Measurements from ENCODE around the gene YOD1. TPM values are rescaled to one million over a fixed set of nuclear protein-coding genes. Genes with fewer than 3 reads are reported as not detected.

YOD1 gene
- total and polyA plus RNA-seq, 2 of the 4 experiments (the other 2 are of a cell fraction) = 1.8 to 5.4 TPM

DNA sequence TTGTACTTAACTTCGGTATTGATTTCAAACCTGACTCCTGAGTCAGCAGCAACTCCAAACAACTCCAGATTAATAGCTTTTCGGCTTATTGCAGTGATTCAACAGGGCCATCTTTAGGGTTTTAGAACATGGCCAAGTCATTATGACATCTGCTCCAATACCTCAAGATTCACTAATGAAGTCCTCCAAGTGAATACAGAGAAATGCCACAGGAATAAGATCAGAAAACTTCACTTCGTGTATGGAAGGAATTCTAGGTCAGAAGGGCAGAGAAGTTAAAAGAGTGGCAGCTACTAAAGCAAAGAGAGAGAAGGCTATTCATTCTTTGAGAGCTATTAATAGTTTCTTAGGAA lies 10.9 kb downstream of the YOD1 start:
- POLR2A ChIA-PET (ENCODE audit: unreplicated experiment) = interaction anchor here (0.7 kb wide), 1 partner anchor 13 kb away, joined by 3 read pairs; the partner anchor contains the start of gene PFKFB2
- peaks cover 5% of the 10 kb centered on the region; the same call in 1 of the 2 replicates for H3K9me1 ChIP-seq (ENCODE audit: insufficient read depth, low read length)
- H4K5ac ChIP-seq (ENCODE audit: low read depth, low read length) = no peak overlapping the region
- no peak overlapping the region for H3K56ac ChIP-seq (ENCODE audit: extremely low read depth, insufficient read depth, low read length)
- no peak overlapping the region for H3K18ac ChIP-seq (ENCODE audit: low read depth, low read length)
- H3K4me1 ChIP-seq (ENCODE audit: control insufficient read depth, insufficient read depth, low read length) = peaks cover 2% of the 10 kb centered on the region
- no TSS peak for BruUV-seq (replicated peaks)
- WGBS, 2 experiments (ENCODE audit: extremely low coverage in 2 of 2, insufficient read length in 1 of 2) = no CpG with 5 or more reads among the region's 3 CpGs
- intact Hi-C loops (cut with micrococcal nuclease) = no loop called here
- H2BK15ac ChIP-seq (ENCODE audit: low read depth, low read length) = no peak overlapping the region
- TF ChIP-seq NFE2L2 (IDR thresholded peaks at IDR 0.05; ENCODE audit: low read depth, low read length) (no peak), CHD1 (IDR thresholded peaks at IDR 0.05; ENCODE audit: low read depth, low read length) (no peak), CEBPB (IDR thresholded peaks at IDR 0.05; ENCODE audit: low read depth, low read length) (no peak), RFX5 (IDR thresholded peaks at IDR 0.05; ENCODE audit: low read depth, low read length) (no peak), RCOR1 (IDR thresholded peaks at IDR 0.05; ENCODE audit: insufficient replicate concordance, low read length) (no peak), MXI1 (IDR thresholded peaks at IDR 0.05; ENCODE audit: borderline replicate concordance, low read depth, low read length) (no peak), RAD21 (IDR thresholded peaks at IDR 0.05; ENCODE audit: low read length) (no peak), SMC3 (IDR thresholded peaks at IDR 0.05; ENCODE audit: low read depth, low read length) (no peak), BHLHE40 (IDR thresholded peaks at IDR 0.05; ENCODE audit: low read depth, low read length) (no peak), MAZ (IDR thresholded peaks at IDR 0.05; ENCODE audit: borderline replicate concordance, low read depth, low read length) (no peak), POLR2A (IDR thresholded peaks at IDR 0.05; ENCODE audit: low read depth, low read length) (no peak), FOS (IDR thresholded peaks at IDR 0.05; ENCODE audit: low read depth, low read length) (no peak), MAFK (IDR thresholded peaks at IDR 0.05; ENCODE audit: low read depth, low read length) (no peak)
- TF ChIP-seq, protein P1, sequence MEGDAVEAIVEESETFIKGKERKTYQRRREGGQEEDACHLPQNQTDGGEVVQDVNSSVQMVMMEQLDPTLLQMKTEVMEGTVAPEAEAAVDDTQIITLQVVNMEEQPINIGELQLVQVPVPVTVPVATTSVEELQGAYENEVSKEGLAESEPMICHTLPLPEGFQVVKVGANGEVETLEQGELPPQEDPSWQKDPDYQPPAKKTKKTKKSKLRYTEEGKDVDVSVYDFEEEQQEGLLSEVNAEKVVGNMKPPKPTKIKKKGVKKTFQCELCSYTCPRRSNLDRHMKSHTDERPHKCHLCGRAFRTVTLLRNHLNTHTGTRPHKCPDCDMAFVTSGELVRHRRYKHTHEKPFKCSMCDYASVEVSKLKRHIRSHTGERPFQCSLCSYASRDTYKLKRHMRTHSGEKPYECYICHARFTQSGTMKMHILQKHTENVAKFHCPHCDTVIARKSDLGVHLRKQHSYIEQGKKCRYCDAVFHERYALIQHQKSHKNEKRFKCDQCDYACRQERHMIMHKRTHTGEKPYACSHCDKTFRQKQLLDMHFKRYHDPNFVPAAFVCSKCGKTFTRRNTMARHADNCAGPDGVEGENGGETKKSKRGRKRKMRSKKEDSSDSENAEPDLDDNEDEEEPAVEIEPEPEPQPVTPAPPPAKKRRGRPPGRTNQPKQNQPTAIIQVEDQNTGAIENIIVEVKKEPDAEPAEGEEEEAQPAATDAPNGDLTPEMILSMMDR (conservative IDR thresholded peaks at IDR 0.05; ENCODE audit: low read depth, low read length) = no peak
- TF ChIP-seq, protein P2, sequence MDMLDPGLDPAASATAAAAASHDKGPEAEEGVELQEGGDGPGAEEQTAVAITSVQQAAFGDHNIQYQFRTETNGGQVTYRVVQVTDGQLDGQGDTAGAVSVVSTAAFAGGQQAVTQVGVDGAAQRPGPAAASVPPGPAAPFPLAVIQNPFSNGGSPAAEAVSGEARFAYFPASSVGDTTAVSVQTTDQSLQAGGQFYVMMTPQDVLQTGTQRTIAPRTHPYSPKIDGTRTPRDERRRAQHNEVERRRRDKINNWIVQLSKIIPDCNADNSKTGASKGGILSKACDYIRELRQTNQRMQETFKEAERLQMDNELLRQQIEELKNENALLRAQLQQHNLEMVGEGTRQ (IDR thresholded peaks at IDR 0.05; ENCODE audit: low read depth, low read length) = no peak
- TF ChIP-seq, protein P3, sequence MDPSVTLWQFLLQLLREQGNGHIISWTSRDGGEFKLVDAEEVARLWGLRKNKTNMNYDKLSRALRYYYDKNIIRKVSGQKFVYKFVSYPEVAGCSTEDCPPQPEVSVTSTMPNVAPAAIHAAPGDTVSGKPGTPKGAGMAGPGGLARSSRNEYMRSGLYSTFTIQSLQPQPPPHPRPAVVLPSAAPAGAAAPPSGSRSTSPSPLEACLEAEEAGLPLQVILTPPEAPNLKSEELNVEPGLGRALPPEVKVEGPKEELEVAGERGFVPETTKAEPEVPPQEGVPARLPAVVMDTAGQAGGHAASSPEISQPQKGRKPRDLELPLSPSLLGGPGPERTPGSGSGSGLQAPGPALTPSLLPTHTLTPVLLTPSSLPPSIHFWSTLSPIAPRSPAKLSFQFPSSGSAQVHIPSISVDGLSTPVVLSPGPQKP (IDR thresholded peaks at IDR 0.05; ENCODE audit: borderline replicate concordance, low read depth, low read length) = no peak
- H4K8ac ChIP-seq (ENCODE audit: low read depth in 2 of 2, low read length in 2 of 2) = no peak overlapping the region
- in situ Hi-C loops (cut with MboI; ENCODE audit: low sequenced_read_pairs) = no loop called here
- no peaks in the 10 kb centered on the region for H3K36me3 ChIP-seq (ENCODE audit: control insufficient read depth, insufficient read depth, low read length)
- no peak overlapping the region for H3K23ac ChIP-seq (ENCODE audit: low read depth, low read length)
- CTCF ChIA-PET = no interaction called here
- no peaks in the 10 kb centered on the region for H3K27me3 ChIP-seq (ENCODE audit: control insufficient read depth, insufficient read depth, low read length)
- H3K9me3 ChIP-seq (ENCODE audit: control insufficient read depth, insufficient read depth, low read length) = no peaks in the 10 kb centered on the region
- DNase-seq = peak; percentile 43
- ATAC-seq (ENCODE audit: low read depth) = peak; percentile 60
- H2AFZ ChIP-seq (replicated peaks; ENCODE audit: low read length, poor library complexity) = no peak overlapping the region
- no peak overlapping the region for H2BK120ac ChIP-seq (ENCODE audit: low read depth, low read length)
- no peak overlapping the region for H4K91ac ChIP-seq (ENCODE audit: insufficient read depth, low read depth, low read length)
- no peaks in the 10 kb centered on the region for H4K20me1 ChIP-seq (ENCODE audit: insufficient read depth, low read length)
- peaks cover 0 to 2% of the 10 kb centered on the region in 2 experiments; a peak in 1 of 4 replicates for H3K79me1 ChIP-seq (ENCODE audit: low read depth in 1 of 2, low read length in 2 of 2)
- peak overlapping the region; percentile 6 for H2BK5ac ChIP-seq (ENCODE audit: low read depth, low read length, poor library complexity, severe bottlenecking)
- H3K14ac ChIP-seq (replicated peaks; ENCODE audit: low read depth, low read length) = no peak overlapping the region
- H3K4ac ChIP-seq (ENCODE audit: low read depth, low read length) = no peak overlapping the region
- H3K27ac ChIP-seq (ENCODE audit: insufficient read depth, low read length) = no peak overlapping the region
- no peak overlapping the region for H2AK9ac ChIP-seq (replicated peaks; ENCODE audit: low read depth, low read length, poor library complexity)
- no peak overlapping the region for H3K4me2 ChIP-seq (ENCODE audit: low read depth, low read length)
- H2AK5ac ChIP-seq (ENCODE audit: low read depth, low read length) = no peak overlapping the region
- no peak overlapping the region for H2BK20ac ChIP-seq (ENCODE audit: low read depth, low read length)
- no peak overlapping the region for H3K4me3 ChIP-seq (ENCODE audit: insufficient read depth, low read depth, low read length)
- no peak overlapping the region for H3K9ac ChIP-seq (ENCODE audit: low read depth, low read length)
- dilution Hi-C loops (cut with HindIII; ENCODE audit: low sequenced_read_pairs, unreplicated experiment) = no loop called here

Measured in IMR-90 (cell line).